ENCODE data around the gene AKAP13.
"Not testable (repeated sequence)": the region's sequence is repeated elsewhere in the genome, so short reads cannot be mapped to it uniquely, and the experiment has no call there.

Gene AKAP13

GRCh38 chr15:85412956-85413854 lies 32.8 kb downstream of the AKAP13 start:
- no peak for DNase-seq

GRCh38 chr15:85414037-85414436 lies 33.6 kb downstream of the AKAP13 start:
- DNase-seq: no peak

DNA sequence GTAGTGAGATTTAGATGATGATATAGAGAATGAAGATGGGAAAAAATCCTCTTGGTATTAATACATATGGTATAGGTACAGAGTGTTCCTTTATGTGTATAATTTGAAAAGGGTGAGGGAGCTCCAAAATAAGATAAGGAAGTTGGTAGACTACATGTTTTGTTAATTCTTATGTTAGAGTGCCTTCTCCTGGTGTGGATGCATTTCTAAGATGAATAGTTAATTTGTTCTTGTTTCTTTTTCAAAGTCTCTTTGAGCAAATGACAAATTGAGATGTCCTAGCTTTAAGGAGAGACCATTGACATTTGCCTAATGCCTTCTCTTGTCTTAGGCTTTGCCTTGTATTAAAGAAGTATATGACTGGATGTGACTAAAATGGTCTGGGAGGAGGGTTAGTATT lies 34.1 kb downstream of the AKAP13 start:
- DNase-seq: no peak

DNA sequence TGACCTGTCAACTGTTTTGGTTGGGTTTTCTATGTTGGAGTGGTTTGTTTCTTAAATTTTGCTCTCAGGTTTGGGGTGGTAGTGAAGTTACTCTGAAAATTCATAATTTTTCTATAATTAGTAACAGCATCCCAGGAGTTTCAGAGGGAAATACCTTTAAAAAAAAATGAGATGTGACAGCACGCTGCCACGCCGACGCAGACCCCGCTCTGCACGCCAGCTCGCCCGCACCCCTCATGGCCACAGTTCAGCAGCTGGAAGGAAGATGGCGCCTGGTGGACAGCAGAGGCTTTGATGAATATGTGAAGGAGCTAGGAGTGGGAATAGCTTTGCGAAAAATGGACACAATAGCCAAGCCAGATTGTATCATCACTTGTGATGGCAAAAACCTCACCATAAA lies 34.6 kb downstream of the AKAP13 start:
- no peak for DNase-seq

DNA sequence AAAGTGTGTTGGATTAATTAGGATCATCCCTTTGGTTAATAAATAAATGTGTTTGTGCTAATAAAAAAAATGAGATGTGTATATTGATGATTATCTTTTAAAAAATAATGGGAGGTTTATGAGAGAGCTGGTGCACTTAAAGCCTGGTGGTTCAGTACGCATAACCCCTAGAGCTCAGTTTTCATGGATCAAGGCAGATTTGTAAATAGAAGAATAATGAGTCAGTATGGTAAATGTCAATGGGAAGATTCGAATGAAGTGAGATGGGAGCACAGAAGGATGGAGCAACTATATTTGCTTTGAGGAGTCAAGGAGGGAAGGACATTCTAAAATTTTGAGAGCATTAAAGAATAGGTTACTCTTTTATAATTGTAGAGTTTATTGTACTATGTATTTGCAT lies 35.4 kb downstream of the AKAP13 start:
- DNase-seq: no peak

DNA sequence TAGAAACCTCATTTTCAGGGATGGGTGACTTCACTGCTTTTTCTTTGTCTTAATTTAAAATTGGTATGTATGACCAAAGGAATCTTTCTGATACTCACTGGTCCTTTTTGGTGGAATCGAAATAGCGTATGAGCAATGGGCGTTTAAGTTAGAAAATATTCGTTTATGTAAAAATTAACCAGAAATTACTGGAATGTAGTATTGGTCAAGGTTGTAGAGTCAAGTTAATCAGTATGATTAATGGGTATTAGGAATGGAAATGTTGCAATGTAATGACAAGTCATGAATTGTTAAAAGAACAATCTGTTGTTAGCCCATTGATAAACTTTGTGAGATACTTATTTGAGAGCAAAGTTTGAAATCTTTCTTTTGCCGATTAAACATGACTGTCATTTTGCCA lies 36.9 kb downstream of the AKAP13 start:
- no peak for DNase-seq

DNA sequence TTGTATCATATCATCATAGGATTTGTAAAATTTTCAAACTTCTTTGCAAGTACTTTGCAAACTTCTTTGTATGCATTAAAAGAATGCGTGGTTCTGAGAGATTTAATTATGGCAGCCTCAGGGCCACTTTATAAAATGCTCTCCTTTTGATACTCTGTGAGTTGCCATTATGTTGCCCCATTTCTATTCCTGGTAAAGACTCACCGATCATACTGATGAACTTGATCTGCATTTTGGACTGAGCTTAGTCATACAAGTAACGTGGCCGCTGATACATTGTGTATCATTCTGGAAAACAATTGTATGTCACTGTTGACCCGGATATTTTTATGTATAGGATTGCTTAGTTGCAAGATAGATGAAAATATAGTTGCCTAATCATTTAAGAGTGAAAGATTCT lies 38.8 kb downstream of the AKAP13 start:
- no peak for DNase-seq

GRCh38 chr15:85421116-85421925 lies 40.9 kb downstream of the AKAP13 start:
- no peak for DNase-seq

- no peak for DNase-seq
Observed at GRCh38 chr15:85422607-85423006, 42.2 kb downstream of the AKAP13 start.

GRCh38 chr15:85423256-85423655 lies 42.9 kb downstream of the AKAP13 start:
- DNase-seq: no peak

GRCh38 chr15:85424154-85424553 lies 43.8 kb downstream of the AKAP13 start:
- DNase-seq: no peak

DNA sequence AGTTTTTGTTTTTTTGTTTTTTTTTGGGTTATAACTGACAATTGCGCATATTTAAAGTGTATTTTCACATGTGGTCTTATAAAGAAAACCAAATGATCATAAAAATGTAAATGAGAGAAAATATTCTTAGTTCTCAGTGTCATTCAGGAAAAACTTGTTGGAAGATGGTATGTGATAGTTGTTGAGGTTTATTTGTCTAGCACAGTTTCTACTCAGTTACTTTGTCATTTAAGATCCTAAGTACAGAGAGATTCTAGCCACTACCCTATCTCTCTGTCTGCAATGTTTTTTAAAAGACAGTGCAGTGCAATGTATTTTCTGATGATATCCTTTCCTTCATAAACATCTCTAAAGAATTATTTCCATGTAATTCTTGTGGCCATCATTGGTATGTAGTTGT lies 46.1 kb downstream of the AKAP13 start:
- DNase-seq: no peak

DNA sequence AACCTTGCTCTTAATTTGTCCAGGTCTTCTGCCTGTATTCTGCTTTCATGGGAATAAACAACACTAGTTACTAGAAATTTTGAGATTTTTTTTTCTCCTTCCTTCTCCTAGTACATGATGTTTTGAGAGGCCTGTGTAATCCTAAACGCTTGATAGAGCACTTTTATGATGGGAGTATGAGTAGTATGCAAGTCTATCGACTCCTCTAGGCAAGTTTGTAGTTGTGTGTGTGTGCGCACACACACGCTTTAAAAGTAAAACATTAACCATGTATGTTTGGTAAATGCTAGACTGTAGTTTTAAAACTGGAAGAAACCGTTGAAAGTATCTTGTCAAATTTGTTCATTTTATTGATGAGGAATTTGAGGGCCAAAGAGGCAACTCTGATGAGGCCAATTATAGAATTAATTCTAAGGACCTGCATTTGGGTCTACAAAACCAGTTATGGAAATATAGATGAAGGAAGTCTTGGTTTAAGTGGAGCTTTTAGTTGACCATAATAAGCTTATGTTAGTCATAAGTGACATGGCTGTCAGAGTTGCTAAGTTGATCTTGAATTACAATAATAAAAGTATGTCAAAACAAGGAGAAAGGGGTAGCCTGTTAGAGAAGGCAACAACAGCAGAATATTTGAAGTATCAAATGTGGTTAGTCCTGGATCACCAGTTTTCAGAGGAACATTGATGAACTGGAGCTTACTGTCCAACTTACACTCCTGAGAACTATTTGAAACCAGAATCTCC lies 47.1 kb downstream of the AKAP13 start:
- DNase-seq: no peak

DNA sequence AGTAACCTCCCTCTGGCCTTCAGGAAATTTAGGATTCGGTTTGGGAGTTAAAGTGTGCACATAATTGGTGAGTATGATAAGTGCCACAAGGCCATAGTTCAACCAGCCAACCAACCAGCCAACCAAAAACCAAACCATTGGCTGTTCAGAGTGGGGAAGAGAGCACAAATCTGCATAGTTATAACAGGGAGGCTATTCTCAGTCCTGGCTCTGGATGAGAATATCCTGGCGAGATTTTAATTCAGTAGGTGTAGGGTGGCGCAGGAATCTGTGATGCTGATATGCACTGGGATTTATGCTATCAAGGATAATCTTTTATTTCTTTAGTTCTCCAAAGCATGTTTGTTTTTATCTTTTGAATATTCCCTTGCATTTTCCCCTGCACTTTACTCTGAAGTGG lies 49.1 kb downstream of the AKAP13 start:
- no peak for DNase-seq

DNA sequence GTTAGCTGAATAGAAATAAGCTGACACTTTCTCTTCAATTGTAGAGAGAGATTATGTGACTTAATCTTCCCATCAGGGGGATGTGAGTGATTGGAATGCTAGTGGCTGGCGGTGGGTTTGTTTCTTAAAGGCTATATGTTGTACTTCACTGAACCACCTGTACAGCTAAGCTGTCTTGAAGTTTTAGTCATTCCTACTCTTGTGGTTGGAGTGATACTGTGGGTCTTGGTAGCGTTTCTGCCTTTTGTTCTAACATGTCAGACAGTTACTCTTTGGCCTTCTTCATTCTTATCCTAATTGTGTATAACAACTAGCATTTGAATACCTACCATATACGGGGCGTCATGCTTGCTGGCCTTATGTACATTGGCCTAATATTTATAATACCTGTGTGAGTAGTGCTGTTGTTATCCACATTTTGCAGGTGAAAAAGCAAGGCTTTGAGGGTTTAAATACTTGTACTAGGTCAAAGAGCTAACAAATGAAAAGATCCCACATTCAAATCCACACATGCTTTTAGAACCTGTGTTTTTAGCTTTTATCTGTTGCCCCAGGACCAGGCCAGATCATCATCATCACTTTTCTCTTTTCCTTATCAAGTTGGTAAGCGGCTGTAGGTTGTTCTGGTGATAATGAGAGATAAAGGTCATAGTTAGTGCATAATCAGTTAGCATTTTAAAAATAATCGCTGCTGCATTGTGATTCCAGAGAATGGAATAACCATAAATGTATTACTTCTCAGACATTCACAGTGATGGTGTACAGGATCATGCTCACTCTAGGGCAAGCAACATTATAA lies 50.2 kb downstream of the AKAP13 start:
- no peak for DNase-seq

DNA sequence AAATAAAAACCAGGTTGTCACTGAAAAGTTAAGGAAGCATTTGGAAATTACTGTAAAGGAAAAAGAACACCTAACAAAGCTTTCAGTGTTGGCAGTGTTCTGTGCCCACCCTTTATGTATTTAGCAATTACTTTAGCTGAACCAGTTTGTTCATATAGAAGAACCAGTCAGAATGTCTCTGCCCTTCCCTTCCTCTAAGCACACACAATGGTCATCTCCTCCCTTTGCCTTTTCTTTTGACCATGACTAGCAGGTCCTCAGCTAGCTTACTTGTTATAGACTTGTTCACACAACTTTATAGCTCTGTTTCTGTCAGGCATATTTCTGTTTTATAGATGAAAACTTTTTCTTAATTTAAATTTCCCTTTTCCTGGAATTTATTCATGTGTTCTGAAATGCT lies 59.6 kb downstream of the AKAP13 start:
- DNase-seq: no peak

GRCh38 chr15:85440451-85440850 lies 60.0 kb downstream of the AKAP13 start:
- no peak for DNase-seq

DNA sequence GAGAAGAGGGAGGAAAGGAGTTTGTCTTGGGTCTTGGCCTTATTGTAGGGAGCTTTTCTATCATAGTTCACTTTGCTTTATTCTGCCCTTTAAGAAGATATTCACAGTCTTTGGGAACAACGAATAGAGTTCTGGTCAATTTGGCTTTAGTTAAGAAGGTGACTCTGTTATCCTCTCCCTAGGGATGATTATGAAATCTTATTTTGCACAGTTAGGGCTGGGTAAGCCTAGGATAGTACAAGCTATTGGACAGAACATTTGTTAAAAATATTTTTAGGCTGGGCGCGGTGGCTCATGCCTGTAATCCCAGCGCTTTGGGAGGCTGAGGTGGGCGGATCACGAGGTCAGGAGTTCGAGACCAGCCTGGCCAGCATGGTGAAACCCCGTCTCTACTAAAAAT lies 61.5 kb downstream of the AKAP13 start:
- DNase-seq: not testable (repeated sequence)

DNA sequence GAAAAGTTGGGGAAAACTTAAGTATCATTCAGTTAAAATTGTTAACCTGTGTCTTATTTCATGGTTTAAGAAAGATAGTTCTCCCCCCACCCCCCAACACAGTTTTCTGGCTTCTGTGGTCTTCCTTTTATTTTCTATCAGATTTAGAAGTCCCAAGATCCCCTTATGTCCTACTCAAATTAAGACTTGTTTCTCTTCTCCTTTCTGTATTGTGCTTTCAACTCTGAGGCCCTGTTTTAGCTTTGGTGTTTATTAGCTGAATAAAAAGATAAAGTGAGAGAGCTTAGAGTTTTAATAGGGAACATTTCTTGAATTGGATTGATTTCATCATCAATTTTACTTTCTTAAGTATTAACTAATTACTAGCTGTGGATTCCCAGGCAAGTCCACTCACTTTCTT lies 62.6 kb downstream of the AKAP13 start:
- DNase-seq: no peak

DNA sequence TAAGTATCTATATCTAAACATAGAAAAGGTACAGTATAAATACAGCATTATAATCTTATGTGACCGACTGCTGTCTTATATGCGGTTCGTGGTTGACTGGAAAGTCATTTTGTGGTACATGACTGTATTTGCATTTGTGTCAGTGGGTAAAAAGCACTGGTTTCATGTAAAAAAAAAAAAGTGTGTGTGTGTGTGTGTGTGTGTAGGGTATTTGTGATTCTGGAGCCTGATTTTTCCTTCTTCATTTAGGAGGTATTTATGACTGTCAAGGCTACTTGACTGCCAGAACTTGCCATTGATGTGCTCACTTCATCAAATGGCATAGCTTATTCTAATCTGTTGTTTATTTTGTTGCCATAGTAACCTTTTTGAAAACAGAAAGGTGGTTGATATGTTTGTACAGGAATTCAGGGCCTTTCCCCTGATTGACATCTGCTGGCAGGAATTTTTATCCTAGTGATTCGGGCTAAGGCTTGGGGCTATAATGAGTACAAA lies 63.2 kb downstream of the AKAP13 start:
- no peak for DNase-seq

GRCh38 chr15:85444122-85444745 lies 63.8 kb downstream of the AKAP13 start:
- no peak for DNase-seq

Data from right kidney (tissue), 1 donor.